Measurements from ENCODE around the gene TMEM123. TPM values are rescaled to one million over a fixed set of nuclear protein-coding genes. Genes with fewer than 3 reads are reported as not detected.

Gene TMEM123
- total and polyA plus RNA-seq, 2 of the 4 experiments (the other 2 are of a cell fraction), result 96.9 to 127 TPM

GRCh38 chr11:102495161-102496042, 42.8 kb upstream of the TMEM123 start:
- Histone ChIP-seq H4K20me1 (ENCODE audit: insufficient read depth, low read length) (no peaks in the 10 kb centered on the region), H3K4ac (ENCODE audit: low read depth, low read length) (no peak overlapping the region; the same call in 1 of the 2 replicates), H4K91ac (ENCODE audit: insufficient read depth, low read depth, low read length) (no peak overlapping the region), H3K23ac (ENCODE audit: low read depth, low read length) (no peak overlapping the region), H3K36me3 (ENCODE audit: control insufficient read depth, insufficient read depth, low read length) (no peaks in the 10 kb centered on the region), H2AFZ (replicated peaks; ENCODE audit: low read length, poor library complexity) (peak overlapping the region; percentile 35), H3K9me3 (ENCODE audit: control insufficient read depth, insufficient read depth, low read length) (no peaks in the 10 kb centered on the region), H2BK120ac (ENCODE audit: low read depth, low read length) (peak overlapping the region; percentile 28; the same call in 1 of the 2 replicates), H3K56ac (ENCODE audit: extremely low read depth, insufficient read depth, low read length) (no peak overlapping the region), H3K79me1 (ENCODE audit: low read depth in 1 of 2, low read length in 2 of 2) (no peaks in the 10 kb centered on the region), H3K9ac (ENCODE audit: low read depth, low read length) (no peak overlapping the region), H3K4me1 (ENCODE audit: control insufficient read depth, insufficient read depth, low read length) (peaks cover 3% of the 10 kb centered on the region; the same call in 1 of the 2 replicates), H4K5ac (ENCODE audit: low read depth, low read length) (no peak overlapping the region), H3K14ac (replicated peaks; ENCODE audit: low read depth, low read length) (0 out of 2 replicates have a peak overlapping the region, but pooled peaks have one; percentile 35), H3K18ac (ENCODE audit: low read depth, low read length) (no peak overlapping the region), H2BK5ac (ENCODE audit: low read depth, low read length, poor library complexity, severe bottlenecking) (no peak overlapping the region), H3K4me2 (ENCODE audit: low read depth, low read length) (no peak overlapping the region), H2AK9ac (replicated peaks; ENCODE audit: low read depth, low read length, poor library complexity) (peak overlapping the region; percentile 11), H2BK20ac (ENCODE audit: low read depth, low read length) (no peak overlapping the region; the same call in 1 of the 2 replicates), H3K27ac (ENCODE audit: insufficient read depth, low read length) (no peak overlapping the region), H4K8ac (ENCODE audit: low read depth in 2 of 2, low read length in 2 of 2) (0 out of 4 replicates have a peak overlapping the region, but pooled peaks of 1 of the 2 experiments have one; percentile 36), H2AK5ac (ENCODE audit: low read depth, low read length) (peak overlapping the region; percentile 10; the same call in 1 of the 2 replicates), H3K9me1 (ENCODE audit: insufficient read depth, low read length) (no peaks in the 10 kb centered on the region), H2BK15ac (ENCODE audit: low read depth, low read length) (0 out of 3 replicates have a peak overlapping the region, but pooled peaks have one; percentile 32), H3K4me3 (ENCODE audit: insufficient read depth, low read depth, low read length) (no peak overlapping the region), H3K27me3 (ENCODE audit: control insufficient read depth, insufficient read depth, low read length) (no peaks in the 10 kb centered on the region)
- dilution Hi-C loops (cut with HindIII; ENCODE audit: low sequenced_read_pairs, unreplicated experiment) (no loop called here), intact Hi-C loops (cut with micrococcal nuclease) (loop anchor here (1.0 to 2.0 kb wide), 6 partner anchors 105 to 207 kb away; partner anchors contain the start of gene BIRC2), in situ Hi-C loops (cut with MboI; ENCODE audit: low sequenced_read_pairs) (loop anchor here (5.0 to 25.0 kb wide), 3 partner anchors 103 to 1058 kb away; no protein-coding TSS in a partner anchor)
- DNase-seq (peak; percentile 88), ATAC-seq (ENCODE audit: low read depth) (peak; percentile 91)
- no TSS peak for BruUV-seq (replicated peaks)
- POLR2A ChIA-PET (ENCODE audit: unreplicated experiment), result interaction anchor here (0.9 kb wide), 1 partner anchor 150 kb away, joined by 3 read pairs; no protein-coding TSS in a partner anchor
- 50% methylated on average over 2 of the region's 12 CpGs; no CpG with 5 or more reads in 1 of the 2 experiments for WGBS, 2 experiments (ENCODE audit: extremely low coverage in 2 of 2, insufficient read length in 1 of 2)
- CTCF ChIA-PET, result interaction anchor here (0.7 to 1.6 kb wide), 5 partner anchors 105 to 171 kb away, joined by 3 to 8 read pairs (median 3); no protein-coding TSS in a partner anchor
- TF ChIP-seq MXI1 (IDR thresholded peaks at IDR 0.05; ENCODE audit: borderline replicate concordance, low read depth, low read length) (no peak), MAFK (IDR thresholded peaks at IDR 0.05; ENCODE audit: low read depth, low read length) (no peak), POLR2A (IDR thresholded peaks at IDR 0.05; ENCODE audit: low read depth, low read length) (no peak), RCOR1 (IDR thresholded peaks at IDR 0.05; ENCODE audit: insufficient replicate concordance, low read length) (no peak), RAD21 (IDR thresholded peaks at IDR 0.05; ENCODE audit: low read length) (peak; percentile 88), CEBPB (IDR thresholded peaks at IDR 0.05; ENCODE audit: low read depth, low read length) (peak; percentile 56; the same call in 1 of the 2 replicates), RFX5 (IDR thresholded peaks at IDR 0.05; ENCODE audit: low read depth, low read length) (no peak), FOS (IDR thresholded peaks at IDR 0.05; ENCODE audit: low read depth, low read length) (no peak), MAZ (IDR thresholded peaks at IDR 0.05; ENCODE audit: borderline replicate concordance, low read depth, low read length) (no peak), SMC3 (IDR thresholded peaks at IDR 0.05; ENCODE audit: low read depth, low read length) (peak; percentile 80), NFE2L2 (IDR thresholded peaks at IDR 0.05; ENCODE audit: low read depth, low read length) (no peak), BHLHE40 (IDR thresholded peaks at IDR 0.05; ENCODE audit: low read depth, low read length) (no peak)
- TF ChIP-seq, protein P1, sequence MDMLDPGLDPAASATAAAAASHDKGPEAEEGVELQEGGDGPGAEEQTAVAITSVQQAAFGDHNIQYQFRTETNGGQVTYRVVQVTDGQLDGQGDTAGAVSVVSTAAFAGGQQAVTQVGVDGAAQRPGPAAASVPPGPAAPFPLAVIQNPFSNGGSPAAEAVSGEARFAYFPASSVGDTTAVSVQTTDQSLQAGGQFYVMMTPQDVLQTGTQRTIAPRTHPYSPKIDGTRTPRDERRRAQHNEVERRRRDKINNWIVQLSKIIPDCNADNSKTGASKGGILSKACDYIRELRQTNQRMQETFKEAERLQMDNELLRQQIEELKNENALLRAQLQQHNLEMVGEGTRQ (IDR thresholded peaks at IDR 0.05; ENCODE audit: low read depth, low read length), result no peak
- TF ChIP-seq, protein P2, sequence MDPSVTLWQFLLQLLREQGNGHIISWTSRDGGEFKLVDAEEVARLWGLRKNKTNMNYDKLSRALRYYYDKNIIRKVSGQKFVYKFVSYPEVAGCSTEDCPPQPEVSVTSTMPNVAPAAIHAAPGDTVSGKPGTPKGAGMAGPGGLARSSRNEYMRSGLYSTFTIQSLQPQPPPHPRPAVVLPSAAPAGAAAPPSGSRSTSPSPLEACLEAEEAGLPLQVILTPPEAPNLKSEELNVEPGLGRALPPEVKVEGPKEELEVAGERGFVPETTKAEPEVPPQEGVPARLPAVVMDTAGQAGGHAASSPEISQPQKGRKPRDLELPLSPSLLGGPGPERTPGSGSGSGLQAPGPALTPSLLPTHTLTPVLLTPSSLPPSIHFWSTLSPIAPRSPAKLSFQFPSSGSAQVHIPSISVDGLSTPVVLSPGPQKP (IDR thresholded peaks at IDR 0.05; ENCODE audit: borderline replicate concordance, low read depth, low read length), result no peak
